Kidney epithelial cell (primary cell): ENCODE data around the gene BRINP2. TPM values are rescaled to one million over a fixed set of nuclear protein-coding genes. Genes with fewer than 3 reads are reported as not detected.
A peak's percentile ranks its signal among the peaks of the same experiment; 100 is the strongest.

Experiments used
- DNase-seq: peaks from one replicate; pipeline ENCODE4 v3.0.0-alpha.2; 2010; ENCODE audit warnings: low read depth
- H3K27me3 ChIP-seq: 2 replicates; pipeline ENCODE4 v1.6.0; 2011; ENCODE audit warnings: low read length; ENCODE audit not compliant: control insufficient read depth, insufficient read depth
- H3K36me3 ChIP-seq: 2 replicates; pipeline ENCODE4 v1.5.1; 2011; ENCODE audit warnings: low read length; ENCODE audit not compliant: control insufficient read depth, insufficient read depth
- H3K4me3 ChIP-seq: 2 replicates; pipeline ENCODE4 v1.5.1; 2011; ENCODE audit warnings: low read depth, mild to moderate bottlenecking, control low read depth, low read length
- total RNA-seq: library from RNA; depleted of rRNA; stranded (reverse); fragments of >200 nt; gene quantifications from 2 replicates; pipeline ENCODE4 v1.2.3, GENCODE V29; 2015
- TF ChIP-seq, protein P1 (sequence below): IDR thresholded peaks from 2 replicates; pipeline ENCODE4 v1.5.1; 2011; ENCODE audit warnings: mild to moderate bottlenecking, moderate library complexity, low read length, control low read depth, inconsistent platforms; ENCODE audit not compliant: insufficient read depth, poor library complexity, severe bottlenecking

BRINP2 gene, protein sequence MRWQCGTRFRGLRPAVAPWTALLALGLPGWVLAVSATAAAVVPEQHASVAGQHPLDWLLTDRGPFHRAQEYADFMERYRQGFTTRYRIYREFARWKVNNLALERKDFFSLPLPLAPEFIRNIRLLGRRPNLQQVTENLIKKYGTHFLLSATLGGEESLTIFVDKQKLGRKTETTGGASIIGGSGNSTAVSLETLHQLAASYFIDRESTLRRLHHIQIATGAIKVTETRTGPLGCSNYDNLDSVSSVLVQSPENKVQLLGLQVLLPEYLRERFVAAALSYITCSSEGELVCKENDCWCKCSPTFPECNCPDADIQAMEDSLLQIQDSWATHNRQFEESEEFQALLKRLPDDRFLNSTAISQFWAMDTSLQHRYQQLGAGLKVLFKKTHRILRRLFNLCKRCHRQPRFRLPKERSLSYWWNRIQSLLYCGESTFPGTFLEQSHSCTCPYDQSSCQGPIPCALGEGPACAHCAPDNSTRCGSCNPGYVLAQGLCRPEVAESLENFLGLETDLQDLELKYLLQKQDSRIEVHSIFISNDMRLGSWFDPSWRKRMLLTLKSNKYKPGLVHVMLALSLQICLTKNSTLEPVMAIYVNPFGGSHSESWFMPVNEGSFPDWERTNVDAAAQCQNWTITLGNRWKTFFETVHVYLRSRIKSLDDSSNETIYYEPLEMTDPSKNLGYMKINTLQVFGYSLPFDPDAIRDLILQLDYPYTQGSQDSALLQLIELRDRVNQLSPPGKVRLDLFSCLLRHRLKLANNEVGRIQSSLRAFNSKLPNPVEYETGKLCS
- total RNA-seq, result 0.07 TPM in 1 of 2 replicates, not detected in the other

- H3K27me3 ChIP-seq, result peaks cover 38% of the 10 kb centered on the region
- TF ChIP-seq, protein P1, sequence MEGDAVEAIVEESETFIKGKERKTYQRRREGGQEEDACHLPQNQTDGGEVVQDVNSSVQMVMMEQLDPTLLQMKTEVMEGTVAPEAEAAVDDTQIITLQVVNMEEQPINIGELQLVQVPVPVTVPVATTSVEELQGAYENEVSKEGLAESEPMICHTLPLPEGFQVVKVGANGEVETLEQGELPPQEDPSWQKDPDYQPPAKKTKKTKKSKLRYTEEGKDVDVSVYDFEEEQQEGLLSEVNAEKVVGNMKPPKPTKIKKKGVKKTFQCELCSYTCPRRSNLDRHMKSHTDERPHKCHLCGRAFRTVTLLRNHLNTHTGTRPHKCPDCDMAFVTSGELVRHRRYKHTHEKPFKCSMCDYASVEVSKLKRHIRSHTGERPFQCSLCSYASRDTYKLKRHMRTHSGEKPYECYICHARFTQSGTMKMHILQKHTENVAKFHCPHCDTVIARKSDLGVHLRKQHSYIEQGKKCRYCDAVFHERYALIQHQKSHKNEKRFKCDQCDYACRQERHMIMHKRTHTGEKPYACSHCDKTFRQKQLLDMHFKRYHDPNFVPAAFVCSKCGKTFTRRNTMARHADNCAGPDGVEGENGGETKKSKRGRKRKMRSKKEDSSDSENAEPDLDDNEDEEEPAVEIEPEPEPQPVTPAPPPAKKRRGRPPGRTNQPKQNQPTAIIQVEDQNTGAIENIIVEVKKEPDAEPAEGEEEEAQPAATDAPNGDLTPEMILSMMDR, result no peak
- peak; percentile 19 for DNase-seq
- H3K36me3 ChIP-seq, result no peaks in the 10 kb centered on the region
- H3K4me3 ChIP-seq, result peak within 1 kb of the TSS; percentile 34
Measured at GRCh38 chr1:177170756-177171535, at the start of gene BRINP2. Gene BRINP2 (plus strand): TSS chr1:177170958. CDS start chr1:177229877, 58,919 bp downstream.

GRCh38 chr1:177122461-177123251 is 48.1 kb upstream of the BRINP2 start:
- Histone ChIP-seq H3K27me3 (no peaks in the 10 kb centered on the region), H3K4me3 (no peak overlapping the region), H3K36me3 (no peaks in the 10 kb centered on the region)
- TF ChIP-seq, protein P1, result no peak
- no peak for DNase-seq

GRCh38 chr1:177124577-177125278 is 46.0 kb upstream of the BRINP2 start:
- no peak for DNase-seq
- H3K27me3 ChIP-seq, result no peaks in the 10 kb centered on the region
- no peak overlapping the region for H3K4me3 ChIP-seq
- H3K36me3 ChIP-seq, result no peaks in the 10 kb centered on the region
- TF ChIP-seq, protein P1, result no peak

- TF ChIP-seq, protein P1, result no peak
- no peak for DNase-seq
- Histone ChIP-seq H3K4me3 (no peak overlapping the region), H3K36me3 (no peaks in the 10 kb centered on the region), H3K27me3 (no peaks in the 10 kb centered on the region)
Measured at GRCh38 chr1:177126267-177126666, 44.5 kb upstream of the BRINP2 start.
